H1 (cell line): ENCODE data around the gene ACE. TPM values are rescaled to one million over a fixed set of nuclear protein-coding genes. Genes with fewer than 3 reads are reported as not detected.

Source experiments
- CTCF ChIA-PET: fragments of 300-600 bp; sonication (Branson Sonifier 250); formaldehyde crosslinking; loops from one replicate; lab custom pipeline; 2021; ENCODE audit not compliant: partially characterized antibody; lab: Charles Lee
- POLR2A ChIA-PET: fragments of 300-600 bp; sonication (Branson Sonifier 250); formaldehyde crosslinking; loops from one replicate; lab custom pipeline; 2021; ENCODE audit warnings: inconsistent platforms; ENCODE audit not compliant: partially characterized antibody; lab: Charles Lee
- DNase-seq, 2 experiments: peaks; one replicate each; pipeline versions ENCODE4 v3.0.0 to v3.0.0-alpha.2; 2010 to 2022; ENCODE audit warnings: low spot score in 2 of 2, low read depth in 1 of 2, mixed read lengths in 1 of 2
- FAIRE-seq: peaks from 2 replicates; lab custom pipeline; 2011; peaks lifted over from hg19 to GRCh38; lab: Jason Lieb, UNC
- H2AFZ ChIP-seq: 2 replicates; pipeline ENCODE4 v1.8.1; 2012; ENCODE audit warnings: low read length, inconsistent platforms
- H2AK5ac ChIP-seq: 2 replicates; pipeline ENCODE4 v1.6.1; 2013; ENCODE audit warnings: low read depth, low read length
- H2BK120ac ChIP-seq: replicated peaks from 2 replicates; pipeline ENCODE3; 2013; ENCODE audit warnings: low read depth, low read length, inconsistent platforms
- H2BK12ac ChIP-seq: 2 replicates; pipeline ENCODE4 v1.6.1; 2013; ENCODE audit warnings: low read depth, low read length
- H2BK15ac ChIP-seq: 2 replicates; pipeline ENCODE4 v1.6.1; 2013; ENCODE audit warnings: low read length
- H2BK20ac ChIP-seq: 2 replicates; pipeline ENCODE4 v1.6.1; 2013; ENCODE audit warnings: low read length
- H2BK5ac ChIP-seq: 2 replicates; pipeline ENCODE4 v1.6.1; 2013; ENCODE audit warnings: low read depth, low read length
- H3K14ac ChIP-seq: 2 replicates; pipeline ENCODE4 v1.6.1; 2013; ENCODE audit warnings: inconsistent platforms; ENCODE audit not compliant: insufficient read length
- H3K18ac ChIP-seq: 2 replicates; pipeline ENCODE4 v1.6.1; 2013; ENCODE audit warnings: low read length; ENCODE audit errors: extremely low read depth
- H3K23ac ChIP-seq: 2 replicates; pipeline ENCODE4 v1.6.1; 2013; ENCODE audit warnings: inconsistent platforms; ENCODE audit not compliant: insufficient read length
- H3K23me2 ChIP-seq: 2 replicates; pipeline ENCODE4 v1.6.1; 2013; ENCODE audit warnings: low read depth, low read length
- H3K27ac ChIP-seq: 2 replicates; pipeline ENCODE4 v1.6.1; 2011; ENCODE audit warnings: low read depth, low read length, inconsistent platforms
- H3K27me3 ChIP-seq, 4 experiments: replicated peaks in 1 of 4; 1 replicate in 1 of 4; 2 replicates in 3 of 4; pipeline versions ENCODE4 v1.6.1 to v1.8.1; 2011 to 2013; ENCODE audit warnings: low read length in 3 of 4, mild to moderate bottlenecking in 3 of 4, inconsistent platforms in 2 of 4, mixed read lengths in 2 of 4, moderate library complexity in 1 of 4; ENCODE audit not compliant: control insufficient read depth in 3 of 4, insufficient read depth in 3 of 4; ENCODE audit errors: extremely low read depth in 1 of 4
- H3K36me3 ChIP-seq, 4 experiments: 2 replicates each; pipeline versions ENCODE4 v1.6.1 to v1.8.1; 2011 to 2013; ENCODE audit warnings: mild to moderate bottlenecking in 4 of 4, low read length in 3 of 4, moderate library complexity in 2 of 4, control low read depth in 1 of 4, inconsistent platforms in 1 of 4; ENCODE audit not compliant: insufficient read depth in 4 of 4, control insufficient read depth in 2 of 4
- H3K4ac ChIP-seq: replicated peaks from 2 replicates; pipeline ENCODE3; 2013; ENCODE audit warnings: low read length, low read depth, mixed read lengths, inconsistent platforms; ENCODE audit not compliant: insufficient read length
- H3K4me1 ChIP-seq, 4 experiments: replicated peaks in 1 of 4; 1 replicate in 1 of 4; 2 replicates in 3 of 4; pipeline versions ENCODE4 v1.6.1 to v1.8.1; 2011 to 2013; ENCODE audit warnings: low read length in 3 of 4, inconsistent platforms in 2 of 4, mixed read lengths in 1 of 4; ENCODE audit not compliant: insufficient read depth in 4 of 4, control insufficient read depth in 3 of 4
- H3K4me2 ChIP-seq, 2 experiments: 2 replicates each; pipeline versions ENCODE4 v1.6.1 to v1.8.1; 2011 to 2013; ENCODE audit warnings: low read depth in 2 of 2, low read length in 2 of 2, control low read depth in 1 of 2, inconsistent platforms in 1 of 2, mild to moderate bottlenecking in 1 of 2; ENCODE audit not compliant: insufficient read depth in 1 of 2
- H3K4me3 ChIP-seq, 4 experiments: fragments of 200-600, 300-600 bp in 1 of 4; sonication (generic), shearing (Covaris generic), sonication (Bioruptor Twin) in 1 of 4; 2 replicates each; pipeline versions ENCODE4 v1.5.1 to v1.8.1; 2011 to 2016; ENCODE audit warnings: low read length in 4 of 4, low read depth in 3 of 4, control low read depth in 2 of 4, inconsistent platforms in 2 of 4, mild to moderate bottlenecking in 2 of 4, mixed read lengths in 1 of 4, moderate library complexity in 1 of 4; ENCODE audit not compliant: insufficient read depth in 2 of 4; ENCODE audit errors: extremely low read depth in 1 of 4
- H3K56ac ChIP-seq: replicated peaks from 2 replicates; pipeline ENCODE3; 2013; ENCODE audit warnings: low read depth, mild to moderate bottlenecking, mixed read lengths, low read length, inconsistent platforms; ENCODE audit not compliant: insufficient read length
- H3K79me1 ChIP-seq: 2 replicates; pipeline ENCODE4 v1.6.1; 2013; ENCODE audit warnings: low read depth, low read length, control low read depth
- H3K79me2 ChIP-seq, 2 experiments: 2 replicates each; pipeline versions ENCODE4 v1.6.1 to v1.8.1; 2012 to 2013; ENCODE audit warnings: low read length in 2 of 2, mild to moderate bottlenecking in 2 of 2, inconsistent platforms in 1 of 2; ENCODE audit not compliant: insufficient read depth in 2 of 2, control insufficient read depth in 1 of 2
- H3K9ac ChIP-seq, 4 experiments: replicated peaks in 1 of 4; 1 replicate in 1 of 4; 2 replicates in 3 of 4; pipeline versions ENCODE4 v1.6.1 to v1.8.1; 2011 to 2013; ENCODE audit warnings: low read depth in 3 of 4, low read length in 3 of 4, control low read depth in 2 of 4, mild to moderate bottlenecking in 2 of 4, moderate library complexity in 2 of 4, inconsistent platforms in 1 of 4; ENCODE audit errors: extremely low read depth in 1 of 4
- H3K9me3 ChIP-seq, 2 experiments: 2 replicates each; pipeline versions ENCODE4 v1.6.1 to v1.8.1; 2012 to 2013; ENCODE audit warnings: mild to moderate bottlenecking in 2 of 2, moderate library complexity in 2 of 2, control low read depth in 1 of 2, inconsistent platforms in 1 of 2, low read depth in 1 of 2, low read length in 1 of 2, mixed read lengths in 1 of 2; ENCODE audit not compliant: insufficient read depth in 2 of 2
- H4K20me1 ChIP-seq, 2 experiments: replicated peaks in 1 of 2; 2 replicates each; pipeline versions ENCODE3 to v1.8.1; 2011 to 2013; ENCODE audit warnings: inconsistent platforms in 2 of 2, low read length in 2 of 2, mild to moderate bottlenecking in 1 of 2; ENCODE audit not compliant: insufficient read depth in 2 of 2, control insufficient read depth in 1 of 2
- H4K5ac ChIP-seq: 2 replicates; pipeline ENCODE4 v1.6.1; 2013; ENCODE audit warnings: low read length, low read depth, mixed read lengths, inconsistent platforms; ENCODE audit not compliant: insufficient read length
- H4K8ac ChIP-seq: 2 replicates; pipeline ENCODE4 v1.8.0; 2013; ENCODE audit warnings: mild to moderate bottlenecking, moderate library complexity, low read length, inconsistent platforms; ENCODE audit not compliant: insufficient read depth; ENCODE audit errors: extremely low read depth
- H4K91ac ChIP-seq: replicated peaks from 2 replicates; pipeline ENCODE3; 2013; ENCODE audit warnings: low read length, mixed read lengths, inconsistent platforms; ENCODE audit not compliant: insufficient read length
- CTBP2 ChIP-seq: IDR thresholded peaks from 2 replicates; pipeline ENCODE4 v1.7.0; 2011; ENCODE audit warnings: borderline replicate concordance, mild to moderate bottlenecking, moderate library complexity, mixed read lengths, low read length; ENCODE audit not compliant: insufficient read depth, insufficient read length
- CTCF ChIP-seq, 3 experiments: IDR thresholded peaks; 1 replicate in 2 of 3; 2 replicates in 1 of 3; pipeline versions ENCODE4 v1.5.1 to v1.6.1; 2011; ENCODE audit warnings: low read length in 3 of 3, mild to moderate bottlenecking in 3 of 3, inconsistent platforms in 2 of 3, low read depth in 1 of 3, moderate library complexity in 1 of 3; ENCODE audit not compliant: insufficient read depth in 1 of 3; ENCODE audit errors: control extremely low read depth in 1 of 3
- EGR1 ChIP-seq: IDR thresholded peaks from 2 replicates; pipeline ENCODE4 v1.6.1; 2011; ENCODE audit warnings: low read depth, low read length, borderline replicate concordance
- GABPA ChIP-seq: IDR thresholded peaks from 2 replicates; pipeline ENCODE4 v1.6.1; 2011; ENCODE audit warnings: mild to moderate bottlenecking, low read length, moderate library complexity, borderline replicate concordance; ENCODE audit not compliant: insufficient read depth
- KDM1A ChIP-seq: fragments of 200-600, 300-600 bp; sonication (generic); IDR thresholded peaks from 2 replicates; pipeline ENCODE4 v1.7.1; 2016; ENCODE audit warnings: mild to moderate bottlenecking, low read length, borderline replicate concordance
- RXRA ChIP-seq: IDR thresholded peaks from 2 replicates; pipeline ENCODE4 v1.6.1; 2011; ENCODE audit warnings: low read depth, mild to moderate bottlenecking, low read length, moderate library complexity; ENCODE audit not compliant: insufficient read depth
- SP1 ChIP-seq: IDR thresholded peaks from 2 replicates; pipeline ENCODE4 v1.6.1; 2011; ENCODE audit warnings: low read depth, low read length
- SP2 ChIP-seq: IDR thresholded peaks from 2 replicates; pipeline ENCODE4 v1.6.1; 2012; ENCODE audit warnings: mild to moderate bottlenecking, low read length, inconsistent platforms
- TEAD4 ChIP-seq: IDR thresholded peaks from 2 replicates; pipeline ENCODE4 v1.6.1; 2012; ENCODE audit warnings: low read depth, low read length, inconsistent platforms, mixed read lengths
- WGBS, 2 experiments: shearing (Covaris generic) in 1 of 2; methylation state at CpG; one replicate each; pipeline versions ENCODE4 v1.1.6 to v1.1.7; 2013 to 2015; ENCODE audit warnings: low lambda C conversion rate in 2 of 2, mixed read lengths in 2 of 2, inconsistent platforms in 1 of 2, low coverage in 1 of 2, missing lambda C conversion rate in 1 of 2; ENCODE audit not compliant: insufficient replicate concordance in 2 of 2, insufficient coverage in 1 of 2, insufficient read length in 1 of 2; ENCODE audit errors: extremely low coverage in 1 of 2, missing lambda C conversion rate in 1 of 2; 5-methylcytosine and 5-hydroxymethylcytosine counted together
- polyA plus RNA-seq, 7 experiments: library from polyadenylated mRNA; depleted of rRNA in 3 of 7; stranded (reverse) in 5 of 7; unstranded in 2 of 7; fragments of >200 nt in 5 of 7; fragments of 200-250 nt in 2 of 7; gene quantifications; 1 replicate in 5 of 7; 2 replicates in 1 of 7; 4 replicates in 1 of 7; pipeline versions ENCODE4 v1.2.1 to v1.2.3, GENCODE V29; 2011 to 2013; ENCODE audit warnings: missing spikeins in 2 of 7, mixed read lengths in 2 of 7
- total RNA-seq: library from RNA; stranded (reverse); fragmentation: NEBNext Ultra II Directional; extraction: Animal tissue kit (Norgen Biotek cat#: 25700); gene quantifications from 2 replicates; pipeline ENCODE4 v1.2.1, GENCODE V29; 2021

The ACE gene
- total and polyA plus RNA-seq, 2 of the 8 experiments (the other 6 are each of a cell fraction or from before 2014, with no cell fraction given): 2.5 to 5.5 TPM

- H3K23me2 ChIP-seq: peaks cover 11% of the 10 kb centered on the region
- no peaks in the 10 kb centered on the region for H4K20me1 ChIP-seq
- no peak overlapping the region for H3K56ac ChIP-seq
- no peak overlapping the region for H3K23ac ChIP-seq
- CTCF ChIA-PET: interaction anchor here (0.8 to 27.9 kb wide), 28 partner anchors 10 to 234 kb away, joined by 3 to 758 read pairs (median 5); partner anchors contain the start of genes CYB561 and KCNH6
- peaks cover 0 to 22% (median 17%) of the 10 kb centered on the region in 4 experiments; a peak in 6 of 7 replicates for H3K4me1 ChIP-seq
- no peak overlapping the region for H2AK5ac ChIP-seq
- H3K18ac ChIP-seq: peak overlapping the region; percentile 26; the same call in 1 of the 2 replicates
- no peak overlapping the region for H2BK20ac ChIP-seq
- no peak overlapping the region for H3K4me2 ChIP-seq
- H2AFZ ChIP-seq: 0 out of 2 replicates have a peak overlapping the region, but pooled peaks have one; percentile 14
- no peak overlapping the region; the same call in 1 of the 2 replicates for H2BK5ac ChIP-seq
- H3K14ac ChIP-seq: no peak overlapping the region
- peak; percentile 84 for FAIRE-seq
- peaks cover 0 to 27% (median 18%) of the 10 kb centered on the region in 4 experiments; a peak in 5 of 7 replicates for H3K27me3 ChIP-seq
- no peak overlapping the region for H4K91ac ChIP-seq
- no peaks in the 10 kb centered on the region for H3K79me2 ChIP-seq
- no peak overlapping the region for H2BK15ac ChIP-seq
- H3K9me3 ChIP-seq: no peaks in the 10 kb centered on the region
- H3K4me3 ChIP-seq: no peak overlapping the region
- POLR2A ChIA-PET: interaction anchor here (0.6 to 4.4 kb wide), 8 partner anchors 16 to 919 kb away, joined by 3 to 24 read pairs (median 4); partner anchors contain the start of gene CYB561
- 51% methylated on average over 16 of the region's 16 CpGs; no CpG with 5 or more reads in 1 of the 2 experiments for WGBS, 2 experiments
- H3K36me3 ChIP-seq: no peaks in the 10 kb centered on the region
- 0 out of 2 replicates have a peak overlapping the region, but pooled peaks have one; percentile 72 for H2BK12ac ChIP-seq
- no peak overlapping the region for H4K5ac ChIP-seq
- H2BK120ac ChIP-seq: no peak overlapping the region
- no peak overlapping the region for H3K4ac ChIP-seq
- peak; percentile 65 to 91 for DNase-seq
- H3K9ac ChIP-seq: no peak overlapping the region; a peak in 1 of 7 replicates
- H3K79me1 ChIP-seq: no peaks in the 10 kb centered on the region
- H4K8ac ChIP-seq: no peak overlapping the region
- no peak overlapping the region for H3K27ac ChIP-seq
- TF ChIP-seq GABPA (peak; percentile 49; the same call in 1 of the 2 replicates), KDM1A (no peak), RXRA (no peak), CTCF (IDR thresholded peaks at IDR 0.05; ENCODE audit: control extremely low read depth in 1 of 3, insufficient read depth in 1 of 3, low read depth in 1 of 3, low read length in 3 of 3) (peak; percentile 96 to 99 (median 98)), EGR1 (no peak), SP2 (no peak), CTBP2 (no peak), SP1 (no peak), TEAD4 (no peak)
Observed at GRCh38 chr17:63478814-63479494, 2.1 kb downstream of the ACE start.
